ENCODE measurements around the gene PRKG2. TPM values are rescaled to one million over a fixed set of nuclear protein-coding genes. Genes with fewer than 3 reads are reported as not detected.

The PRKG2 gene
- total RNA-seq, 1 experiment from 2014 or later = 1.9 TPM

GRCh38 chr4:81069706-81070331 lies 145.2 kb downstream of the PRKG2 start:
- no peak overlapping the region for H2BK12ac ChIP-seq (ENCODE audit: insufficient read length, low read depth, low read length)
- TF ChIP-seq CTCF (conservative IDR thresholded peaks at IDR 0.05) = peak; percentile 94
- no peak overlapping the region for H3K27ac ChIP-seq (ENCODE audit: insufficient read length, low read depth, low read length)
- H3K23ac ChIP-seq (ENCODE audit: insufficient read length, low read depth, low read length) = no peak overlapping the region
- no peaks in the 10 kb centered on the region for H3K36me3 Mint-ChIP-seq (ENCODE audit: insufficient read depth in 1 of 3, low read depth in 3 of 3)
- no peak overlapping the region for H3K18ac ChIP-seq (ENCODE audit: insufficient read length, low read depth, low read length)
- H3K9me3 ChIP-seq (ENCODE audit: control insufficient read depth, low read depth, low read length) = no peaks in the 10 kb centered on the region
- no peak overlapping the region for H3K14ac ChIP-seq (ENCODE audit: insufficient read depth, low read length)
- H2BK15ac ChIP-seq (ENCODE audit: low read depth, low read length) = no peak overlapping the region
- H2BK5ac ChIP-seq (ENCODE audit: insufficient read length, low read length) = no peak overlapping the region
- H4K8ac ChIP-seq (replicated peaks; ENCODE audit: insufficient read length, low read depth, low read length) = no peak overlapping the region
- no peak overlapping the region for H2AFZ ChIP-seq (ENCODE audit: low read length)
- no peaks in the 10 kb centered on the region for H3K27me3 ChIP-seq (ENCODE audit: insufficient read depth, low read length)
- no peaks in the 10 kb centered on the region for H3K79me1 ChIP-seq (ENCODE audit: insufficient read depth, low read depth, low read length, poor library complexity, severe bottlenecking)
- H3K9ac ChIP-seq (ENCODE audit: extremely low read depth, insufficient read length, low read length) = no peak overlapping the region
- H3T11ph ChIP-seq (ENCODE audit: low read length) = no peak overlapping the region
- 0 out of 4 replicates have a peak, but pooled peaks cover 2% of the 10 kb centered on the region in 2 experiments for H3K4me1 Mint-ChIP-seq
- no peaks in the 10 kb centered on the region for H3K4me1 ChIP-seq (ENCODE audit: insufficient read depth, low read length)
- no CpG with 5 or more reads among the region's 6 CpGs for whole genome bisulfite sequencing (ENCODE audit: extremely low coverage, insufficient read length, low lambda C conversion rate)
- peaks cover 3% of the 10 kb centered on the region for H3K27me3 Mint-ChIP-seq (ENCODE audit: low read depth)
- H3K9me3 Mint-ChIP-seq = no peaks in the 10 kb centered on the region
- no peak overlapping the region for H4K91ac ChIP-seq (ENCODE audit: insufficient read length, low read depth, low read length)
- no peaks in the 10 kb centered on the region for H3K23me2 ChIP-seq (ENCODE audit: insufficient read length, low read depth, low read length, poor library complexity, severe bottlenecking)
- no peaks in the 10 kb centered on the region for H3K79me2 ChIP-seq (ENCODE audit: insufficient read depth, low read length)
- peak; percentile 86 for DNase-seq
- no peaks in the 10 kb centered on the region for H4K20me1 ChIP-seq (ENCODE audit: control insufficient read depth, insufficient read depth, insufficient read length)
- no peak overlapping the region for H3K4me2 ChIP-seq (ENCODE audit: insufficient read depth, insufficient read length, low read length)
- H3K27ac Mint-ChIP-seq = no peak overlapping the region
- no peak overlapping the region for H4K5ac ChIP-seq (ENCODE audit: insufficient read length, low read depth, low read length)
- H2BK120ac ChIP-seq (ENCODE audit: low read depth, low read length, poor library complexity, severe bottlenecking) = no peak overlapping the region
- no peak overlapping the region for H3K4me3 Mint-ChIP-seq
- H3K56ac ChIP-seq (ENCODE audit: insufficient read length, low read depth, low read length) = no peak overlapping the region
- H2AK5ac ChIP-seq (ENCODE audit: insufficient read length, low read length) = no peak overlapping the region
- H3K4ac ChIP-seq (ENCODE audit: low read depth, low read length) = no peak overlapping the region
- no peak overlapping the region for H2BK20ac ChIP-seq (ENCODE audit: low read depth, low read length, poor library complexity, severe bottlenecking)

All from H9 (cell line).